H9 (cell line): Measurements from ENCODE around the gene EIF6. TPM values are rescaled to one million over a fixed set of nuclear protein-coding genes. Genes with fewer than 3 reads are reported as not detected.

ENCODE experiments used
- DNase-seq: peaks from one replicate; pipeline ENCODE4 v3.0.0-alpha.2; 2017
- H2AFZ ChIP-seq: one replicate; pipeline ENCODE4 v1.6.1; 2013; ENCODE audit warnings: mild to moderate bottlenecking, low read length, control low read depth, moderate library complexity
- H2AK5ac ChIP-seq: 2 replicates; pipeline ENCODE4 v1.6.1; 2013; ENCODE audit warnings: low read length, control low read depth, mixed read lengths; ENCODE audit not compliant: insufficient read length
- H2BK120ac ChIP-seq: one replicate; pipeline ENCODE4 v1.6.1; 2013; ENCODE audit warnings: low read depth, mild to moderate bottlenecking, low read length, control low read depth, inconsistent platforms; ENCODE audit not compliant: poor library complexity, severe bottlenecking
- H2BK12ac ChIP-seq: 2 replicates; pipeline ENCODE4 v1.6.1; 2013; ENCODE audit warnings: low read length, control low read depth, mixed read lengths, low read depth; ENCODE audit not compliant: insufficient read length
- H2BK15ac ChIP-seq: 2 replicates; pipeline ENCODE4 v1.6.1; 2013; ENCODE audit warnings: low read depth, low read length, control low read depth
- H2BK20ac ChIP-seq: one replicate; pipeline ENCODE4 v1.6.1; 2013; ENCODE audit warnings: low read depth, mild to moderate bottlenecking, low read length, control low read depth, inconsistent platforms; ENCODE audit not compliant: poor library complexity, severe bottlenecking
- H2BK5ac ChIP-seq: 2 replicates; pipeline ENCODE4 v1.6.1; 2013; ENCODE audit warnings: low read length, control low read depth, mixed read lengths; ENCODE audit not compliant: insufficient read length
- H3K14ac ChIP-seq: 2 replicates; pipeline ENCODE4 v1.6.1; 2013; ENCODE audit warnings: low read length, control low read depth; ENCODE audit not compliant: insufficient read depth
- H3K18ac ChIP-seq: 2 replicates; pipeline ENCODE4 v1.6.1; 2013; ENCODE audit warnings: low read depth, mild to moderate bottlenecking, mixed read lengths, low read length, control low read depth; ENCODE audit not compliant: insufficient read length
- H3K23ac ChIP-seq: 2 replicates; pipeline ENCODE4 v1.6.1; 2013; ENCODE audit warnings: low read length, control low read depth, mixed read lengths, low read depth; ENCODE audit not compliant: insufficient read length
- H3K23me2 ChIP-seq: 2 replicates; pipeline ENCODE4 v1.6.1; 2013; ENCODE audit warnings: low read depth, mild to moderate bottlenecking, mixed read lengths, low read length, control low read depth; ENCODE audit not compliant: insufficient read length, poor library complexity, severe bottlenecking
- H3K27ac ChIP-seq: 2 replicates; pipeline ENCODE4 v1.5.1; 2013; ENCODE audit warnings: low read length, control low read depth, mixed read lengths, low read depth; ENCODE audit not compliant: insufficient read length
- H3K27me3 ChIP-seq: 2 replicates; pipeline ENCODE4 v1.6.1; 2013; ENCODE audit warnings: low read length, control low read depth, inconsistent platforms; ENCODE audit not compliant: insufficient read depth
- H3K4ac ChIP-seq: 2 replicates; pipeline ENCODE4 v1.6.1; 2013; ENCODE audit warnings: low read depth, mild to moderate bottlenecking, control low read depth, inconsistent platforms, low read length, moderate library complexity
- H3K4me1 ChIP-seq: 2 replicates; pipeline ENCODE4 v1.6.1; 2013; ENCODE audit warnings: low read length, control low read depth, inconsistent platforms; ENCODE audit not compliant: insufficient read depth
- H3K4me2 ChIP-seq: 2 replicates; pipeline ENCODE4 v1.6.1; 2013; ENCODE audit warnings: low read length, control low read depth, mixed read lengths; ENCODE audit not compliant: insufficient read length, insufficient read depth
- H3K56ac ChIP-seq: 2 replicates; pipeline ENCODE4 v1.6.1; 2013; ENCODE audit warnings: low read depth, mild to moderate bottlenecking, mixed read lengths, low read length, control low read depth; ENCODE audit not compliant: insufficient read length
- H3K79me1 ChIP-seq: 2 replicates; pipeline ENCODE4 v1.6.1; 2013; ENCODE audit warnings: low read depth, mild to moderate bottlenecking, moderate library complexity, low read length, control low read depth, inconsistent platforms; ENCODE audit not compliant: insufficient read depth, poor library complexity, severe bottlenecking
- H3K79me2 ChIP-seq: 2 replicates; pipeline ENCODE4 v1.6.1; 2013; ENCODE audit warnings: low read length, control low read depth, inconsistent platforms; ENCODE audit not compliant: insufficient read depth
- H3K9ac ChIP-seq: 2 replicates; pipeline ENCODE4 v1.6.1; 2013; ENCODE audit warnings: low read length, control low read depth, mixed read lengths; ENCODE audit not compliant: insufficient read length; ENCODE audit errors: extremely low read depth
- H3K9me3 ChIP-seq: one replicate; pipeline ENCODE4 v1.6.1; 2013; ENCODE audit warnings: low read depth, low read length, inconsistent platforms; ENCODE audit not compliant: control insufficient read depth
- H3T11ph ChIP-seq: one replicate; pipeline ENCODE4 v1.6.1; 2013; ENCODE audit warnings: mild to moderate bottlenecking, low read length, control low read depth, inconsistent platforms
- H4K20me1 ChIP-seq: one replicate; pipeline ENCODE4 v1.6.1; 2013; ENCODE audit not compliant: control insufficient read depth, insufficient read length, insufficient read depth
- H4K5ac ChIP-seq: 2 replicates; pipeline ENCODE4 v1.6.1; 2013; ENCODE audit warnings: low read depth, mild to moderate bottlenecking, mixed read lengths, low read length, control low read depth; ENCODE audit not compliant: insufficient read length
- H4K8ac ChIP-seq: replicated peaks from 2 replicates; pipeline ENCODE4 v1.6.1; 2013; ENCODE audit warnings: low read length, control low read depth, mixed read lengths, low read depth; ENCODE audit not compliant: insufficient read length
- H4K91ac ChIP-seq: 2 replicates; pipeline ENCODE4 v1.6.1; 2013; ENCODE audit warnings: low read depth, mild to moderate bottlenecking, moderate library complexity, mixed read lengths, low read length, control low read depth; ENCODE audit not compliant: insufficient read length
- H3K27ac Mint-ChIP-seq, 3 experiments: 2 replicates in 2 of 3; 3 replicates in 1 of 3; pipeline ENCODE4 v1.8.0; 2020 to 2021; ENCODE audit warnings: mixed read lengths in 3 of 3, mild to moderate bottlenecking in 1 of 3, moderate library complexity in 1 of 3
- H3K27me3 Mint-ChIP-seq: 2 replicates; pipeline ENCODE4 v1.8.0; 2021; ENCODE audit warnings: low read depth, mild to moderate bottlenecking, moderate library complexity, mixed read lengths
- H3K36me3 Mint-ChIP-seq, 3 experiments: 2 replicates in 2 of 3; 3 replicates in 1 of 3; pipeline ENCODE4 v1.8.0; 2020 to 2021; ENCODE audit warnings: low read depth in 3 of 3, mixed read lengths in 3 of 3; ENCODE audit not compliant: insufficient read depth in 1 of 3
- H3K4me1 Mint-ChIP-seq, 2 experiments: 2 replicates each; pipeline ENCODE4 v1.8.0; 2020; ENCODE audit warnings: mixed read lengths in 2 of 2
- H3K4me3 Mint-ChIP-seq, 2 experiments: 2 replicates in 1 of 2; 3 replicates in 1 of 2; pipeline ENCODE4 v1.8.0; 2020 to 2021; ENCODE audit warnings: mild to moderate bottlenecking in 2 of 2, mixed read lengths in 2 of 2, moderate library complexity in 1 of 2
- H3K9me3 Mint-ChIP-seq, 2 experiments: 2 replicates in 1 of 2; 3 replicates in 1 of 2; pipeline ENCODE4 v1.8.0; 2020; ENCODE audit warnings: mild to moderate bottlenecking in 2 of 2, mixed read lengths in 2 of 2, moderate library complexity in 1 of 2
- WGBS: extraction: QIAGEN DNeasy Blood & Tissue Kit; methylation state at CpG from one replicate; pipeline ENCODE4 v1.1.7; 2013; ENCODE audit warnings: missing lambda C conversion rate, low lambda C conversion rate, mixed read lengths; ENCODE audit not compliant: insufficient read length; ENCODE audit errors: extremely low coverage; 5-methylcytosine and 5-hydroxymethylcytosine counted together
- total RNA-seq: library from RNA; stranded (reverse); gene quantifications from 2 replicates; pipeline ENCODE4 v1.2.1, GENCODE V29; 2021
- TF ChIP-seq, protein P1 (sequence below): fragments of 200-600 bp; sonication (generic); conservative IDR thresholded peaks from 3 replicates; pipeline ENCODE4 v1.8.0; 2021; ENCODE audit warnings: antibody characterized with exemption, mild to moderate bottlenecking

Gene EIF6
- total RNA-seq, 1 experiment from 2014 or later = 150 TPM

DNA sequence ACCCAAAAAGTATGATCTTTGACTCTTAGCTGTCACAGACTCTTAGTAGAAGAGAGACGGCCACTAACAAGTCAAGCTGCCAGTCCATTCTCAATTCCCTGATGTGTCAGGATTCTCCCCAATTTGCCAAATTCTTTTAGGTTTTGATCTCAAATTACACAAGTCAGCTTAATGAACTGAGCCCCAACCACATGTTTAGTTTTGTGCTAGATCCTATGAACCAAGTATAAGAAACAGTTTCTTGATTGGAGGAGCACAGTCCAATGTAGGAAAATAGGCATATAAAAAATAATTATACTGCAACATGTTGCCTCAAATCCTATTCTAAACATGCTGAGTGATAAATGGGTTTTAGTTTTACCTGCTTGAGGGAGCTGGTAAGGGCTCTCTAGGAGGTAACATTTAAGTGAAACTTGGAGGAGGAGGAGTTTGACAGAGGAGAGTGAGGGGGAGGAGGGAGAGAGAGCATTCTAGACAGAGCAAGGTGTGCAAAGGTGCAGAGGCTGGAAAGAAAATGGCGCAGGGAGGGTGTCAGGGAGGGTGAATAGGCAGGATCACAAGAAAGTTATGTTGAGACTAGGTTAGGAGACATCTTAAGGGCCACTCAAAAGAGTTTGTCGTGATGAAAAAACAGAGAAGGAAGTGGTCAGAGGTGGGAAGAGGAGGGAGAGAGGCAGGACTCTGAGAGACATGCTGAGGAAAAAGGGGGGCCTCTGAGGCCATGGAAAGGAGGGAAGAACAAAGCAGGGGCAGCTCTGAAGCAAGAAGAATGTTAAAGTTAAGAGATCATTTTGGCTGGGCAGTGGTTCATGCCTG lies 30.5 kb upstream of the EIF6 start:
- Histone ChIP-seq H2AK5ac (no peak overlapping the region), H3K14ac (no peak overlapping the region), H3K9me3 (no peaks in the 10 kb centered on the region), H4K91ac (no peak overlapping the region), H3K23me2 (no peaks in the 10 kb centered on the region), H3K27me3 (no peaks in the 10 kb centered on the region), H2AFZ (no peak overlapping the region), H4K8ac (no peak overlapping the region), H3K27ac (no peak overlapping the region), H3T11ph (no peak overlapping the region), H2BK120ac (no peak overlapping the region), H3K4me1 (peaks cover 2% of the 10 kb centered on the region; the same call in 1 of the 2 replicates), H3K18ac (no peak overlapping the region), H2BK15ac (no peak overlapping the region), H3K79me1 (no peaks in the 10 kb centered on the region), H3K23ac (no peak overlapping the region), H4K5ac (no peak overlapping the region), H4K20me1 (no peaks in the 10 kb centered on the region), H3K4me2 (no peak overlapping the region), H3K56ac (no peak overlapping the region), H3K79me2 (no peaks in the 10 kb centered on the region), H2BK12ac (no peak overlapping the region), H2BK20ac (no peak overlapping the region), H3K4ac (no peak overlapping the region), H3K9ac (no peak overlapping the region), H2BK5ac (no peak overlapping the region)
- no peak for DNase-seq
- Mint-ChIP-seq H3K27ac (peak overlapping the region; percentile 44 to 68 (median 47); a peak in 5 of 7 replicates), H3K27me3 (no peaks in the 10 kb centered on the region), H3K4me3 (no peak overlapping the region), H3K36me3 (peaks cover 2 to 9% (median 4%) of the 10 kb centered on the region in 3 experiments; a peak in 5 of 7 replicates), H3K9me3 (no peaks in the 10 kb centered on the region), H3K4me1 (peaks cover 31% of the 10 kb centered on the region in 2 experiments)
- TF ChIP-seq, protein P1, sequence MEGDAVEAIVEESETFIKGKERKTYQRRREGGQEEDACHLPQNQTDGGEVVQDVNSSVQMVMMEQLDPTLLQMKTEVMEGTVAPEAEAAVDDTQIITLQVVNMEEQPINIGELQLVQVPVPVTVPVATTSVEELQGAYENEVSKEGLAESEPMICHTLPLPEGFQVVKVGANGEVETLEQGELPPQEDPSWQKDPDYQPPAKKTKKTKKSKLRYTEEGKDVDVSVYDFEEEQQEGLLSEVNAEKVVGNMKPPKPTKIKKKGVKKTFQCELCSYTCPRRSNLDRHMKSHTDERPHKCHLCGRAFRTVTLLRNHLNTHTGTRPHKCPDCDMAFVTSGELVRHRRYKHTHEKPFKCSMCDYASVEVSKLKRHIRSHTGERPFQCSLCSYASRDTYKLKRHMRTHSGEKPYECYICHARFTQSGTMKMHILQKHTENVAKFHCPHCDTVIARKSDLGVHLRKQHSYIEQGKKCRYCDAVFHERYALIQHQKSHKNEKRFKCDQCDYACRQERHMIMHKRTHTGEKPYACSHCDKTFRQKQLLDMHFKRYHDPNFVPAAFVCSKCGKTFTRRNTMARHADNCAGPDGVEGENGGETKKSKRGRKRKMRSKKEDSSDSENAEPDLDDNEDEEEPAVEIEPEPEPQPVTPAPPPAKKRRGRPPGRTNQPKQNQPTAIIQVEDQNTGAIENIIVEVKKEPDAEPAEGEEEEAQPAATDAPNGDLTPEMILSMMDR = no peak
- no CpG with 5 or more reads among the region's 3 CpGs for WGBS
